Lower leg skin (tissue), 3 donors: ENCODE results near the gene TEX264.
"Not testable (repeated sequence)": the region's sequence is repeated elsewhere in the genome, so short reads cannot be mapped to it uniquely, and the experiment has no call there.

ENCODE experiments used
- POLR2A ChIP-seq, 2 donors: fragments of 450-650 bp; IDR thresholded peaks; one replicate each; pipeline ENCODE4 v1.6.1; 2016 to 2017; ENCODE audit warnings: antibody characterized with exemption in 2 of 2, mild to moderate bottlenecking in 1 of 2, moderate library complexity in 1 of 2
- TF ChIP-seq, protein P1 (sequence below), 3 donors: fragments of 450-650 bp; IDR thresholded peaks; one replicate each; pipeline ENCODE4 v1.5.1; 2016; ENCODE audit warnings: antibody characterized with exemption in 3 of 3, mild to moderate bottlenecking in 3 of 3, moderate library complexity in 2 of 3

- TF ChIP-seq POLR2A (IDR thresholded peaks at IDR 0.05) = not testable (repeated sequence)
- TF ChIP-seq, protein P1, sequence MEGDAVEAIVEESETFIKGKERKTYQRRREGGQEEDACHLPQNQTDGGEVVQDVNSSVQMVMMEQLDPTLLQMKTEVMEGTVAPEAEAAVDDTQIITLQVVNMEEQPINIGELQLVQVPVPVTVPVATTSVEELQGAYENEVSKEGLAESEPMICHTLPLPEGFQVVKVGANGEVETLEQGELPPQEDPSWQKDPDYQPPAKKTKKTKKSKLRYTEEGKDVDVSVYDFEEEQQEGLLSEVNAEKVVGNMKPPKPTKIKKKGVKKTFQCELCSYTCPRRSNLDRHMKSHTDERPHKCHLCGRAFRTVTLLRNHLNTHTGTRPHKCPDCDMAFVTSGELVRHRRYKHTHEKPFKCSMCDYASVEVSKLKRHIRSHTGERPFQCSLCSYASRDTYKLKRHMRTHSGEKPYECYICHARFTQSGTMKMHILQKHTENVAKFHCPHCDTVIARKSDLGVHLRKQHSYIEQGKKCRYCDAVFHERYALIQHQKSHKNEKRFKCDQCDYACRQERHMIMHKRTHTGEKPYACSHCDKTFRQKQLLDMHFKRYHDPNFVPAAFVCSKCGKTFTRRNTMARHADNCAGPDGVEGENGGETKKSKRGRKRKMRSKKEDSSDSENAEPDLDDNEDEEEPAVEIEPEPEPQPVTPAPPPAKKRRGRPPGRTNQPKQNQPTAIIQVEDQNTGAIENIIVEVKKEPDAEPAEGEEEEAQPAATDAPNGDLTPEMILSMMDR (IDR thresholded peaks at IDR 0.05) = not testable (repeated sequence)
These were observed 18.9 kb upstream of the TEX264 start for GRCh38 chr3:51652103-51652502.
